Endodermal cell (in vitro differentiated cells): ENCODE measurements around the gene CCL17. TPM values are rescaled to one million over a fixed set of nuclear protein-coding genes. Genes with fewer than 3 reads are reported as not detected.
A peak's percentile ranks its signal among the peaks of the same experiment; 100 is the strongest.

Source experiments
- DNase-seq: peaks from one replicate; pipeline ENCODE4 v3.0.0-alpha.2; 2017
- H3K27ac ChIP-seq: 2 replicates; pipeline ENCODE4 v1.5.1; 2013; ENCODE audit warnings: mild to moderate bottlenecking, low read depth, low read length, moderate library complexity
- H3K27me3 ChIP-seq: 2 replicates; pipeline ENCODE4 v1.6.1; 2013; ENCODE audit warnings: mild to moderate bottlenecking, low read length, moderate library complexity; ENCODE audit not compliant: insufficient read depth, control insufficient read depth, poor library complexity, severe bottlenecking
- H3K36me3 ChIP-seq: 2 replicates; pipeline ENCODE4 v1.7.0; 2013; ENCODE audit warnings: mild to moderate bottlenecking, low read length, moderate library complexity; ENCODE audit not compliant: control insufficient read depth, insufficient read depth
- H3K4me1 ChIP-seq: one replicate; pipeline ENCODE4 v1.7.0; 2013; ENCODE audit warnings: low read length; ENCODE audit not compliant: control insufficient read depth, insufficient read depth
- H3K4me3 ChIP-seq: 2 replicates; pipeline ENCODE4 v1.5.1; 2013; ENCODE audit warnings: mild to moderate bottlenecking, low read length, moderate library complexity
- H3K9ac ChIP-seq: 2 replicates; pipeline ENCODE4 v1.6.1; 2013; ENCODE audit warnings: mild to moderate bottlenecking, low read length, moderate library complexity; ENCODE audit not compliant: poor library complexity, severe bottlenecking; ENCODE audit errors: extremely low read depth
- H3K9me3 ChIP-seq: 2 replicates; pipeline ENCODE4 v1.6.1; 2013; ENCODE audit warnings: mild to moderate bottlenecking, low read length, moderate library complexity; ENCODE audit not compliant: control insufficient read depth
- H3K27ac Mint-ChIP-seq: 2 replicates; pipeline ENCODE4 v1.8.0; 2020; ENCODE audit warnings: mixed read lengths
- H3K27me3 Mint-ChIP-seq: 2 replicates; pipeline ENCODE4 v1.8.0; 2021; ENCODE audit warnings: mild to moderate bottlenecking, mixed read lengths; ENCODE audit not compliant: insufficient read depth
- H3K36me3 Mint-ChIP-seq: 2 replicates; pipeline ENCODE4 v1.8.0; 2020; ENCODE audit warnings: low read depth, mixed read lengths
- H3K4me1 Mint-ChIP-seq: 2 replicates; pipeline ENCODE4 v1.8.0; 2020; ENCODE audit warnings: mixed read lengths
- H3K4me3 Mint-ChIP-seq: 2 replicates; pipeline ENCODE4 v1.8.0; 2020; ENCODE audit warnings: mild to moderate bottlenecking, moderate library complexity, mixed read lengths
- H3K9me3 Mint-ChIP-seq: 2 replicates; pipeline ENCODE4 v1.8.0; 2020; ENCODE audit warnings: mild to moderate bottlenecking, mixed read lengths
- WGBS, 2 experiments: methylation state at CpG; one replicate each; pipeline versions ENCODE4 v1.1.5 to v1.1.7; 2013; ENCODE audit warnings: missing lambda C conversion rate in 2 of 2, mixed read lengths in 1 of 2; ENCODE audit not compliant: insufficient coverage in 1 of 2, insufficient read length in 1 of 2; 5-methylcytosine and 5-hydroxymethylcytosine counted together
- total RNA-seq, 2 donors: library from RNA; stranded (reverse); fragmentation: NEBNext Ultra II Directional in 1 of 2; extraction: Animal tissue kit (Norgen Biotek cat#: 25700) in 1 of 2; gene quantifications; 2 replicates in 1 of 2; 3 replicates in 1 of 2; pipeline ENCODE4 v1.2.1, GENCODE V29; 2021
- TF ChIP-seq, protein P1 (sequence below): fragments of 200-600 bp; sonication (generic); conservative IDR thresholded peaks from 2 replicates; pipeline ENCODE4 v1.5.0; 2021; ENCODE audit warnings: antibody characterized with exemption, mild to moderate bottlenecking

The CCL17 gene
- total RNA-seq, 2 donors from 2014 or later: not detected

GRCh38 chr16:57376313-57376818 is 28.2 kb upstream of the CCL17 start:
- Histone ChIP-seq H3K36me3 (no peaks in the 10 kb centered on the region), H3K9me3 (no peaks in the 10 kb centered on the region), H3K27ac (no peak overlapping the region), H3K4me3 (no peak overlapping the region), H3K9ac (no peak overlapping the region), H3K4me1 (peaks cover 10% of the 10 kb centered on the region), H3K27me3 (no peaks in the 10 kb centered on the region)
- peaks cover 13% of the 10 kb centered on the region for H3K4me1 Mint-ChIP-seq
- H3K36me3 Mint-ChIP-seq: no peaks in the 10 kb centered on the region
- DNase-seq: no peak
- H3K27ac Mint-ChIP-seq: no peak overlapping the region
- no peaks in the 10 kb centered on the region for H3K27me3 Mint-ChIP-seq
- TF ChIP-seq, protein P1, sequence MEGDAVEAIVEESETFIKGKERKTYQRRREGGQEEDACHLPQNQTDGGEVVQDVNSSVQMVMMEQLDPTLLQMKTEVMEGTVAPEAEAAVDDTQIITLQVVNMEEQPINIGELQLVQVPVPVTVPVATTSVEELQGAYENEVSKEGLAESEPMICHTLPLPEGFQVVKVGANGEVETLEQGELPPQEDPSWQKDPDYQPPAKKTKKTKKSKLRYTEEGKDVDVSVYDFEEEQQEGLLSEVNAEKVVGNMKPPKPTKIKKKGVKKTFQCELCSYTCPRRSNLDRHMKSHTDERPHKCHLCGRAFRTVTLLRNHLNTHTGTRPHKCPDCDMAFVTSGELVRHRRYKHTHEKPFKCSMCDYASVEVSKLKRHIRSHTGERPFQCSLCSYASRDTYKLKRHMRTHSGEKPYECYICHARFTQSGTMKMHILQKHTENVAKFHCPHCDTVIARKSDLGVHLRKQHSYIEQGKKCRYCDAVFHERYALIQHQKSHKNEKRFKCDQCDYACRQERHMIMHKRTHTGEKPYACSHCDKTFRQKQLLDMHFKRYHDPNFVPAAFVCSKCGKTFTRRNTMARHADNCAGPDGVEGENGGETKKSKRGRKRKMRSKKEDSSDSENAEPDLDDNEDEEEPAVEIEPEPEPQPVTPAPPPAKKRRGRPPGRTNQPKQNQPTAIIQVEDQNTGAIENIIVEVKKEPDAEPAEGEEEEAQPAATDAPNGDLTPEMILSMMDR: no peak
- 91 to 93% methylated on average over 3 of the region's 3 CpGs for WGBS, 2 experiments
- H3K9me3 Mint-ChIP-seq: no peaks in the 10 kb centered on the region
- H3K4me3 Mint-ChIP-seq: no peak overlapping the region

DNA sequence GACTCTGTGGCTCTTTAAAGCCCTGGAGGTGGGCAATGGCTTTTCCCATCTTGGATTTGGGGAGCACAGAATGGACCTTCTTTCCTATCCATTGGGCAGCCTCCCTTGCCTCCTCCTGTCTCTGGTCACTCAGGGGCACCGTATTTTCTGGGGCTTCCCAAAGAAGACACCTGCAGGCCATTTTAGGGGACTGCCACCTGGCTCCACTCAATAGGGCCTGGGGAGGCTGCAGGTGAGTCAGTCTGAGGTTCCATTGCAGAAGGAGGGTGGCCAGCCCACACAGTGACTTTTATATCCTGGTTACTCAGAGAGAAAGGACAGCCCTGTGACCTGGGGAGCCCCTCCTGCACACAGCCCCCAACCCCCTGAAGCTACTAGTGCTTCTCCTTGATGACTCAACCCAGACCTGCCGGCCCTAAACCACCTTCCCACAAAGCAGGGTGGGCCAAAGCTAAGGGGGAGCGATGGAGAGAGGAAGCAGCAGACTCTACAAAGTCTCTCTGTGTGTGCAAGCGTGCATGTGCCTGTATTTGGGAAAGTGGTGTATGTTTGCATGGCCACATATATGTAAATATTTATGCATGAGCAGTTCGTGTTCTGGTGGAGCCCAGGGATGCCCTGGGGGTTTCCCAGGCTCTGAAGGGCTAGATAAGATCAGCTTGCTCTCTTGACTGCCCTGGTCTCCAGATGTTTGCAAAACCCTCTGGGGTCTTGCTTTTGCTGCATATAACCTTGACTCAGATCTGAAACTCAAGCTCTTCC is 27.3 kb upstream of the CCL17 start:
- Mint-ChIP-seq H3K4me3 (no peak overlapping the region), H3K27ac (no peak overlapping the region)

DNA sequence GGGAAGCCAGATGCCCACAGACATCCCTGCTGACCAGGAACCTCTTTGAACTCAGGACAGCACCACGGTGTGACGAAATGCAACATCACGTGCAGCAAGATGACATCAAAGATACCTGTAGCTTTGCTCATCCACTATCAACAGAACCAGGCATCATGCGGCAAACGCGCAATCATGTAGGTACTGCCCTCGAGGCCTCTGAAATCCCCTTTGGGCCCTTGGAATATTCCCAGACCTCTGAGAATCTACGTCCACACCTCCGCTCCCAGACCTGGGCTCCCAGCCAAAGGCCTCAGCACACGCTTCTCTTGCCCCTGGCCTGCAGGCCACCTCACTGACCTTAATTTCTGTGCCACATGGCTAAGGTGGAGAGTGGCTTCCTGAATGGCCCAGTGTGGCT is 25.0 kb upstream of the CCL17 start:
- TF ChIP-seq, protein P1: no peak
- H3K4me1 Mint-ChIP-seq: no peaks in the 10 kb centered on the region
- WGBS, 2 experiments: 92 to 99% methylated on average over 10 of the region's 10 CpGs
- H3K4me1 ChIP-seq: no peaks in the 10 kb centered on the region
- H3K4me3 Mint-ChIP-seq: no peak overlapping the region
- no peak overlapping the region for H3K27ac Mint-ChIP-seq
- DNase-seq: no peak
- no peak overlapping the region for H3K27ac ChIP-seq
- no peaks in the 10 kb centered on the region for H3K27me3 Mint-ChIP-seq
- H3K9ac ChIP-seq: no peak overlapping the region
- H3K9me3 Mint-ChIP-seq: no peaks in the 10 kb centered on the region
- H3K36me3 Mint-ChIP-seq: no peaks in the 10 kb centered on the region
- no peak overlapping the region for H3K4me3 ChIP-seq
- no peaks in the 10 kb centered on the region for H3K36me3 ChIP-seq
- H3K9me3 ChIP-seq: no peaks in the 10 kb centered on the region
- no peaks in the 10 kb centered on the region for H3K27me3 ChIP-seq

More for the DNA sequence above, 27.3 kb upstream of the CCL17 start:
- H3K27me3 ChIP-seq: no peaks in the 10 kb centered on the region
- DNase-seq: peak; percentile 70
- H3K4me1 Mint-ChIP-seq: peaks cover 13% of the 10 kb centered on the region
- TF ChIP-seq, protein P1: peak; percentile 43
- H3K4me3 ChIP-seq: no peak overlapping the region
- no peaks in the 10 kb centered on the region for H3K36me3 Mint-ChIP-seq
- no peaks in the 10 kb centered on the region for H3K27me3 Mint-ChIP-seq
- peaks cover 9% of the 10 kb centered on the region for H3K4me1 ChIP-seq
- H3K36me3 ChIP-seq: no peaks in the 10 kb centered on the region
- H3K9me3 ChIP-seq: no peaks in the 10 kb centered on the region
- WGBS, 2 experiments: 73 to 80% methylated on average over 2 to 5 of the region's 5 CpGs
- no peak overlapping the region for H3K27ac ChIP-seq
- H3K9ac ChIP-seq: no peak overlapping the region
- no peaks in the 10 kb centered on the region for H3K9me3 Mint-ChIP-seq
